B cell (primary cell): Measurements from ENCODE around the gene HIGD1C. TPM values are rescaled to one million over a fixed set of nuclear protein-coding genes. Genes with fewer than 3 reads are reported as not detected.

Experiments used
- ATAC-seq: fragments of 200-7000 bp; cut with Tn5 transposase; one replicate; pipeline ENCODE4 v1.10.0; 2021; ENCODE audit warnings: low read depth, mild to moderate bottlenecking, moderate number of reproducible peaks, moderate library complexity
- CTCF ChIA-PET: fragments of 350-600 bp; sonication (Branson Sonifier 250); formaldehyde crosslinking; loops from one replicate; lab custom pipeline; 2021; ENCODE audit warnings: antibody characterized with exemption, inconsistent platforms; lab: Charles Lee
- POLR2A ChIA-PET: fragments of 350-600 bp; sonication (Branson Sonifier 250); formaldehyde crosslinking; loops from one replicate; lab custom pipeline; 2021; ENCODE audit warnings: antibody characterized with exemption; lab: Charles Lee
- DNase-seq: peaks from one replicate; pipeline ENCODE4 v3.0.0; 2013
- H2AFZ ChIP-seq: 2 replicates; pipeline ENCODE4 v1.6.1; 2012; ENCODE audit warnings: mild to moderate bottlenecking, low read depth, low read length; ENCODE audit not compliant: insufficient read depth, poor library complexity, severe bottlenecking
- H3K27ac ChIP-seq, 2 donors: 1 replicate in 1 of 2; 2 replicates in 1 of 2; pipeline ENCODE4 v1.5.1; 2012 to 2013; ENCODE audit warnings: low read length in 2 of 2, mild to moderate bottlenecking in 2 of 2, moderate library complexity in 1 of 2
- H3K27me3 ChIP-seq, 4 experiments: fragments of 200-600 bp in 1 of 4; sonication (generic) in 1 of 4; replicated peaks in 1 of 4; 1 replicate in 2 of 4; 2 replicates in 2 of 4; pipeline versions ENCODE4 v1.6.1 to v1.7.0; 2013 to 2016; ENCODE audit warnings: low read length in 3 of 4, mild to moderate bottlenecking in 2 of 4, mixed read lengths in 1 of 4, moderate library complexity in 1 of 4; ENCODE audit not compliant: insufficient read depth in 4 of 4, control insufficient read depth in 3 of 4; ENCODE audit errors: control extremely low read depth in 1 of 4
- H3K36me3 ChIP-seq, 2 experiments: replicated peaks in 1 of 2; 1 replicate in 1 of 2; 2 replicates in 1 of 2; pipeline versions ENCODE4 v1.6.1 to v1.7.1; 2013; ENCODE audit warnings: low read length in 1 of 2; ENCODE audit not compliant: insufficient read depth in 2 of 2, control insufficient read depth in 1 of 2; ENCODE audit errors: control extremely low read depth in 1 of 2, extremely low read depth in 1 of 2
- H3K4me1 ChIP-seq, 2 donors: fragments of 200-600 bp in 1 of 2; sonication (generic) in 1 of 2; 1 replicate in 1 of 2; 2 replicates in 1 of 2; pipeline versions ENCODE4 v1.5.1 to v1.6.1; 2013 to 2017; ENCODE audit warnings: low read length in 2 of 2; ENCODE audit not compliant: control insufficient read depth in 2 of 2, insufficient read depth in 2 of 2
- H3K4me2 ChIP-seq: replicated peaks from 2 replicates; pipeline ENCODE3; 2012; ENCODE audit warnings: mild to moderate bottlenecking, low read depth, low read length; ENCODE audit not compliant: poor library complexity, severe bottlenecking
- H3K4me3 ChIP-seq, 5 experiments: fragments of 200-600 bp in 1 of 5; sonication (generic) in 1 of 5; 1 replicate in 3 of 5; 2 replicates in 2 of 5; pipeline versions ENCODE4 v1.5.1 to v1.7.0; 2011 to 2016; ENCODE audit warnings: low read length in 4 of 5, mild to moderate bottlenecking in 4 of 5, low read depth in 2 of 5, control low read depth in 1 of 5, moderate library complexity in 1 of 5; ENCODE audit not compliant: insufficient read depth in 1 of 5; ENCODE audit errors: control extremely low read depth in 1 of 5, extremely low read depth in 1 of 5
- H3K79me2 ChIP-seq: fragments of 200-600 bp; sonication (generic); one replicate; pipeline ENCODE4 v1.6.0; 2016; ENCODE audit warnings: low read length; ENCODE audit not compliant: control insufficient read depth, insufficient read depth
- H3K9ac ChIP-seq: fragments of 200-600 bp; sonication (generic); 2 replicates; pipeline ENCODE4 v1.6.1; 2017; ENCODE audit warnings: mild to moderate bottlenecking, low read length, moderate library complexity
- H3K9me3 ChIP-seq, 3 donors: one replicate each; pipeline versions ENCODE4 v1.6.1 to v1.7.1; 2013; ENCODE audit warnings: low read length in 2 of 3; ENCODE audit not compliant: control insufficient read depth in 2 of 3, insufficient read depth in 1 of 3; ENCODE audit errors: control extremely low read depth in 1 of 3
- H4K20me1 ChIP-seq: 2 replicates; pipeline ENCODE4 v1.6.0; 2012; ENCODE audit warnings: mild to moderate bottlenecking, low read length; ENCODE audit not compliant: insufficient read depth, control insufficient read depth, poor library complexity, severe bottlenecking
- H3K27ac Mint-ChIP-seq: one replicate; pipeline ENCODE4 v1.8.0; 2021; ENCODE audit warnings: mixed read lengths
- H3K27me3 Mint-ChIP-seq: one replicate; pipeline ENCODE4 v1.8.0; 2021; ENCODE audit warnings: mixed read lengths
- H3K4me1 Mint-ChIP-seq: one replicate; pipeline ENCODE4 v1.8.0; 2021; ENCODE audit warnings: mixed read lengths
- H3K4me3 Mint-ChIP-seq: one replicate; pipeline ENCODE4 v1.8.0; 2021; ENCODE audit warnings: mixed read lengths
- H3K9me3 Mint-ChIP-seq: one replicate; pipeline ENCODE4 v1.8.0; 2022; ENCODE audit warnings: mixed read lengths; ENCODE audit not compliant: insufficient read depth
- CTCF ChIP-seq: fragments of 200-600 bp; IDR thresholded peaks from one replicate; pipeline ENCODE4 v1.8.0; 2022; ENCODE audit warnings: antibody characterized with exemption, mild to moderate bottlenecking
- EZH2 ChIP-seq: IDR thresholded peaks from 2 replicates; pipeline ENCODE4 v1.6.1; 2012; ENCODE audit warnings: borderline replicate concordance, low read depth, mild to moderate bottlenecking, moderate library complexity, low read length; ENCODE audit not compliant: insufficient read depth, poor library complexity, severe bottlenecking
- WGBS: methylation state at CpG from one replicate; pipeline ENCODE4 v1.1.5; 2013; ENCODE audit warnings: missing lambda C conversion rate; ENCODE audit not compliant: insufficient coverage; 5-methylcytosine and 5-hydroxymethylcytosine counted together
- intact Hi-C: fragments of 100-400 bp; cut with micrococcal nuclease; formaldehyde crosslinking; loops from one replicate; pipeline ENCODE4 v1.10.0; 2022
- polyA plus RNA-seq: library from polyadenylated mRNA; depleted of rRNA; stranded (reverse); fragments of >200 nt; gene quantifications from 2 replicates; pipeline ENCODE4 v1.2.3, GENCODE V29; 2012
- total RNA-seq, 2 donors: library from RNA; stranded (reverse); fragments of 120-200 nt in 1 of 2; gene quantifications; 1 replicate in 1 of 2; 2 replicates in 1 of 2; pipeline versions ENCODE4 v1.2.3 to v1.2.4, GENCODE V29; 2013 to 2022

HIGD1C gene
- total and polyA plus RNA-seq, 2 donors (not counting 1 experiment from before 2014, with no cell fraction given): not detected

- Histone ChIP-seq H3K9me3 (no peaks in the 10 kb centered on the region), H4K20me1 (no peaks in the 10 kb centered on the region), H2AFZ (peak overlapping the region; percentile 46), H3K4me3 (peak overlapping the region in 2 of 5 experiments; percentile 8 to 25), H3K9ac (no peak overlapping the region), H3K4me2 (peak overlapping the region; percentile 53), H3K36me3 (peaks cover 3 to 18% of the 10 kb centered on the region in 2 experiments), H3K27me3 (no peaks in the 10 kb centered on the region), H3K4me1 (peaks cover 13 to 14% of the 10 kb centered on the region in 2 donors), H3K27ac (peak overlapping the region in 1 of 2 donors; percentile 44), H3K79me2 (peaks cover 32% of the 10 kb centered on the region)
- no peaks in the 10 kb centered on the region for H3K27me3 Mint-ChIP-seq
- DNase-seq (no peak), ATAC-seq (no peak)
- intact Hi-C loops: no loop called here
- H3K4me1 Mint-ChIP-seq: peaks cover 18% of the 10 kb centered on the region
- ChIA-PET CTCF (interaction anchor here (1.0 to 1.6 kb wide), 2 partner anchors 21 to 333 kb away, joined by 3 to 6 read pairs; no protein-coding TSS in a partner anchor), POLR2A (no interaction called here)
- no CpG with 5 or more reads among the region's 1 CpG for WGBS
- no peaks in the 10 kb centered on the region for H3K9me3 Mint-ChIP-seq
- H3K4me3 Mint-ChIP-seq: peak overlapping the region; percentile 64
- peak overlapping the region; percentile 69 for H3K27ac Mint-ChIP-seq
- TF ChIP-seq CTCF (no peak), EZH2 (no peak)
These were observed 56.1 kb downstream of the HIGD1C start for GRCh38 chr12:51008329-51009055.

GRCh38 chr12:51009056-51009440 lies 56.7 kb downstream of the HIGD1C start:
- TF ChIP-seq EZH2 (no peak), CTCF (no peak)
- no peaks in the 10 kb centered on the region for H4K20me1 ChIP-seq
- peaks cover 37% of the 10 kb centered on the region for H3K79me2 ChIP-seq
- intact Hi-C loops: no loop called here
- CTCF ChIA-PET: interaction anchor here (1.0 to 1.6 kb wide), 3 partner anchors 19 to 332 kb away, joined by 3 to 6 read pairs (median 3); no protein-coding TSS in a partner anchor
- peaks cover 13 to 14% of the 10 kb centered on the region in 2 donors for H3K4me1 ChIP-seq
- H3K27me3 ChIP-seq: no peaks in the 10 kb centered on the region
- peak overlapping the region in 1 of 2 donors; percentile 44 for H3K27ac ChIP-seq
- 21% methylated on average over 7 of the region's 8 CpGs for whole genome bisulfite sequencing
- Mint-ChIP-seq H3K27ac (peak overlapping the region; percentile 69), H3K9me3 (no peaks in the 10 kb centered on the region), H3K4me1 (peaks cover 18% of the 10 kb centered on the region), H3K4me3 (peak overlapping the region; percentile 64), H3K27me3 (no peaks in the 10 kb centered on the region)
- peak; percentile 60 for DNase-seq
- peak overlapping the region in 2 of 5 experiments; percentile 8 to 25 for H3K4me3 ChIP-seq
- H2AFZ ChIP-seq: peak overlapping the region; percentile 46
- POLR2A ChIA-PET: interaction anchor here (0.6 kb wide), 1 partner anchor 150 kb away, joined by 4 read pairs; no protein-coding TSS in a partner anchor
- peaks cover 3 to 18% of the 10 kb centered on the region in 2 experiments for H3K36me3 ChIP-seq
- ATAC-seq: peak; percentile 60
- H3K4me2 ChIP-seq: peak overlapping the region; percentile 53
- H3K9ac ChIP-seq: no peak overlapping the region
- no peaks in the 10 kb centered on the region for H3K9me3 ChIP-seq
